HG03066 (cell line): ENCODE measurements around the gene FOLR3.
"Not testable (repeated sequence)": the region's sequence is repeated elsewhere in the genome, so short reads cannot be mapped to it uniquely, and the experiment has no call there.

Experiments
- ATAC-seq: cut with Tn5 transposase; IDR thresholded peaks from one replicate; pipeline ENCODE4 v1.9.1; 2021; ENCODE audit warnings: low read depth; ENCODE audit not compliant: unreplicated experiment

The FOLR3 gene

GRCh38 chr11:72157131-72157530 lies 21.6 kb downstream of the FOLR3 start:
- no peak for ATAC-seq

GRCh38 chr11:72160319-72160718 lies 24.8 kb downstream of the FOLR3 start:
- no peak for ATAC-seq

- ATAC-seq: no peak
These were observed 27.5 kb downstream of the FOLR3 start for GRCh38 chr11:72162891-72163492.

GRCh38 chr11:72164187-72164586 lies 28.7 kb downstream of the FOLR3 start:
- ATAC-seq: not testable (repeated sequence)

- not testable (repeated sequence) for ATAC-seq
These were observed 33.6 kb downstream of the FOLR3 start for GRCh38 chr11:72169046-72169555.

GRCh38 chr11:72169754-72170153 lies 34.2 kb downstream of the FOLR3 start:
- ATAC-seq: not testable (repeated sequence)

GRCh38 chr11:72172043-72172442 lies 36.5 kb downstream of the FOLR3 start:
- not testable (repeated sequence) for ATAC-seq

GRCh38 chr11:72173291-72173690 lies 37.8 kb downstream of the FOLR3 start:
- no peak for ATAC-seq

GRCh38 chr11:72174302-72175070 lies 39.0 kb downstream of the FOLR3 start:
- ATAC-seq: no peak

GRCh38 chr11:72177656-72178055 lies 42.1 kb downstream of the FOLR3 start:
- ATAC-seq: no peak

GRCh38 chr11:72179049-72179803 lies 43.7 kb downstream of the FOLR3 start:
- ATAC-seq: no peak

- ATAC-seq: no peak
These were observed 44.4 kb downstream of the FOLR3 start for GRCh38 chr11:72179804-72180396.

GRCh38 chr11:72180892-72181552 lies 45.5 kb downstream of the FOLR3 start:
- ATAC-seq: not testable (repeated sequence)

GRCh38 chr11:72181553-72181958 lies 46.0 kb downstream of the FOLR3 start:
- not testable (repeated sequence) for ATAC-seq

- no peak for ATAC-seq
These were observed 52.7 kb downstream of the FOLR3 start for GRCh38 chr11:72188267-72188666.
